Gastroesophageal sphincter (tissue), 4 donors: ENCODE results near the gene DZIP1. TPM values are rescaled to one million over a fixed set of nuclear protein-coding genes. Genes with fewer than 3 reads are reported as not detected.

Source experiments
- ATAC-seq: fragments of 150-250 bp; one replicate; pipeline ENCODE4 v1.9.1; 2016; ENCODE audit warnings: mild to moderate bottlenecking, moderate library complexity
- H3K27ac ChIP-seq, 4 donors: fragments of 200-600 bp; sonication (generic) in 3 of 4; 1 replicate in 3 of 4; 2 replicates in 1 of 4; pipeline ENCODE4 v1.5.1; 2016 to 2019
- H3K27me3 ChIP-seq: fragments of 200-600 bp; sonication (generic); one replicate; pipeline ENCODE4 v1.5.1; 2019
- H3K36me3 ChIP-seq, 2 donors: fragments of 200-600 bp; sonication (generic); one replicate each; pipeline ENCODE4 v1.5.1; 2019; ENCODE audit warnings: control low read depth in 1 of 2
- H3K4me1 ChIP-seq, 3 donors: fragments of 200-600 bp; sonication (generic); 1 replicate in 2 of 3; 2 replicates in 1 of 3; pipeline ENCODE4 v1.5.1; 2016 to 2019; ENCODE audit warnings: control low read depth in 2 of 3
- H3K4me3 ChIP-seq, 2 donors: fragments of 200-600 bp; sonication (generic); one replicate each; pipeline ENCODE4 v1.5.1; 2019; ENCODE audit warnings: mild to moderate bottlenecking in 1 of 2, moderate library complexity in 1 of 2
- H3K9me3 ChIP-seq, 3 donors: fragments of 200-600 bp; sonication (generic); one replicate each; pipeline ENCODE4 v1.5.1; 2017 to 2019; ENCODE audit warnings: control low read depth in 2 of 3
- CTCF ChIP-seq, 4 experiments: fragments of 200-600 bp in 2 of 4; fragments of 450-650 bp in 2 of 4; sonication (generic) in 1 of 4; IDR thresholded peaks; one replicate each; pipeline ENCODE4 v1.5.1; 2017 to 2019; ENCODE audit warnings: antibody characterized with exemption in 4 of 4, mild to moderate bottlenecking in 2 of 4, moderate library complexity in 2 of 4
- EP300 ChIP-seq: sonication (generic); formaldehyde crosslinking; IDR thresholded peaks from one replicate; pipeline ENCODE4 v1.6.1; 2017; ENCODE audit warnings: antibody characterized with exemption, mild to moderate bottlenecking
- POLR2A ChIP-seq, 2 donors: fragments of 450-650 bp; IDR thresholded peaks; one replicate each; pipeline ENCODE4 v1.6.1; 2017; ENCODE audit warnings: antibody characterized with exemption in 2 of 2, mild to moderate bottlenecking in 2 of 2, moderate library complexity in 1 of 2
- POLR2AphosphoS5 ChIP-seq: sonication (generic); formaldehyde crosslinking; IDR thresholded peaks from one replicate; pipeline ENCODE4 v1.6.1; 2017; ENCODE audit warnings: antibody characterized with exemption
- WGBS, 2 donors: methylation state at CpG; one replicate each; pipeline ENCODE4 v1.1.5; 2018; ENCODE audit warnings: low coverage in 1 of 2; 5-methylcytosine and 5-hydroxymethylcytosine counted together
- total RNA-seq, 4 donors: library from RNA; depleted of rRNA; stranded (reverse); fragments of >200 nt; gene quantifications; one replicate each; pipeline ENCODE4 v1.1.0, GENCODE V29; 2016

Gene DZIP1
- total RNA-seq, 4 donors from 2014 or later: 17.7 to 39.1 (median 28.6) TPM

GRCh38 chr13:95678967-95679366 lies 34.5 kb upstream of the DZIP1 start:
- TF ChIP-seq POLR2AphosphoS5 (no peak), CTCF (IDR thresholded peaks at IDR 0.05) (no peak), POLR2A (IDR thresholded peaks at IDR 0.05) (no peak), EP300 (no peak)
- H3K27ac ChIP-seq: peak overlapping the region in 2 of 4 donors; percentile 96 to 98
- peaks cover 3 to 61% (median 9%) of the 10 kb centered on the region in 3 donors for H3K4me1 ChIP-seq
- no peak for ATAC-seq
- WGBS, 2 donors: 55 to 66% methylated on average over 3 to 4 of the region's 4 CpGs
- no peaks in the 10 kb centered on the region for H3K9me3 ChIP-seq
- H3K4me3 ChIP-seq: no peak overlapping the region
- no peaks in the 10 kb centered on the region for H3K36me3 ChIP-seq
- no peaks in the 10 kb centered on the region for H3K27me3 ChIP-seq

GRCh38 chr13:95677564-95678266 lies 33.2 kb upstream of the DZIP1 start:
- H3K4me3 ChIP-seq: peak overlapping the region; percentile 72 to 91
- TF ChIP-seq CTCF (IDR thresholded peaks at IDR 0.05): peak in 1 of 4 experiments; percentile 5
- TF ChIP-seq EP300: no peak
- TF ChIP-seq POLR2A (IDR thresholded peaks at IDR 0.05): no peak
- TF ChIP-seq POLR2AphosphoS5: no peak
- H3K36me3 ChIP-seq: no peaks in the 10 kb centered on the region
- H3K27me3 ChIP-seq: no peaks in the 10 kb centered on the region
- ATAC-seq: no peak
- peaks cover 3 to 61% (median 9%) of the 10 kb centered on the region in 3 donors for H3K4me1 ChIP-seq
- peak overlapping the region; percentile 83 to 98 (median 94) for H3K27ac ChIP-seq
- H3K9me3 ChIP-seq: no peaks in the 10 kb centered on the region
- WGBS, 2 donors: 0 to 1% methylated on average over 12 to 16 of the region's 30 CpGs

- H3K27ac ChIP-seq: peak within 1 kb of the TSS; percentile 83 to 98 (median 94)
- peak within 1 kb of the TSS; percentile 72 to 91 for H3K4me3 ChIP-seq
- peaks cover 3 to 53% (median 9%) of the 10 kb centered on the region in 3 donors for H3K4me1 ChIP-seq
- H3K27me3 ChIP-seq: no peaks in the 10 kb centered on the region
- peaks cover 0 to 2% (median 0%) of the 10 kb centered on the region in 3 donors for H3K9me3 ChIP-seq
- peak; percentile 98 for ATAC-seq
- no peaks in the 10 kb centered on the region for H3K36me3 ChIP-seq
- no CpG with 5 or more reads among the region's 90 CpGs for WGBS, 2 donors
- TF ChIP-seq EP300 (no peak), POLR2AphosphoS5 (peak; percentile 88), POLR2A (IDR thresholded peaks at IDR 0.05) (peak; percentile 94 to 96), CTCF (IDR thresholded peaks at IDR 0.05) (peak in 1 of 4 experiments; percentile 4)
Observed at GRCh38 chr13:95676762-95677563, 32.5 kb upstream of the DZIP1 start, which contains the start of gene DNAJC3. Gene DNAJC3, plus strand, starts transcription at chr13:95677139. Its CDS starts 117 bp downstream, at chr13:95677256.

- H3K27ac ChIP-seq: peak overlapping the region; percentile 54 to 98 (median 94)
Observed at GRCh38 chr13:95676105-95676761, 31.7 kb upstream of the DZIP1 start.

More at GRCh38 chr13:95676105-95676761, 31.7 kb upstream of the DZIP1 start:
- Histone ChIP-seq H3K36me3 (no peaks in the 10 kb centered on the region), H3K9me3 (peaks cover 0 to 9% (median 0%) of the 10 kb centered on the region in 3 donors), H3K4me1 (peaks cover 3 to 47% (median 9%) of the 10 kb centered on the region in 3 donors), H3K27me3 (no peaks in the 10 kb centered on the region), H3K4me3 (peak overlapping the region; percentile 33 to 91)
- no peak for ATAC-seq
- TF ChIP-seq EP300 (no peak), POLR2A (IDR thresholded peaks at IDR 0.05) (no peak), CTCF (IDR thresholded peaks at IDR 0.05) (no peak), POLR2AphosphoS5 (no peak)
- WGBS, 2 donors: 0 to 1% methylated on average over 12 to 21 of the region's 32 CpGs
